HG03460 (cell line): Measurements from ENCODE around the gene SLCO3A1.

Experiments
- ATAC-seq: cut with Tn5 transposase; IDR thresholded peaks from one replicate; pipeline ENCODE4 v1.9.1; 2021; ENCODE audit not compliant: unreplicated experiment

SLCO3A1 gene

DNA sequence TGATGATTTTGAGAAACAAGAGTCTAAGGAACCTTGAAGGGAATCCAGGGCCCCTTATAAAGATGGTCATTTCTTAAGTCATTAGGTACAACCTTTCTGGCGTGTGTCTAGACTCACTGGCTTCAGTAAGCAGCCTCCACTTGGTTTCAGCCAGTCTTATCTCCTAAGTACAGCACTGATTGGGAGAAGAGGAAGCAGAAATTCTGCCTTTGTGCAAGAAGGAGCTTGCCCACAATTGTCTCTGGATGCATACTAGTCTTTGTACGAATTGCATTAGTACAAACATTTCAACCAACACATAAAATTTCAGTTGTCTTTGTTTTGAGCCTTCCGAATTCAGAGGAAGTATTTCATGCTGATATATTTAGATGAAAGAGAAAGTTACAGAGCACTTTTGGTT lies 139.4 kb downstream of the SLCO3A1 start:
- no peak for ATAC-seq

DNA sequence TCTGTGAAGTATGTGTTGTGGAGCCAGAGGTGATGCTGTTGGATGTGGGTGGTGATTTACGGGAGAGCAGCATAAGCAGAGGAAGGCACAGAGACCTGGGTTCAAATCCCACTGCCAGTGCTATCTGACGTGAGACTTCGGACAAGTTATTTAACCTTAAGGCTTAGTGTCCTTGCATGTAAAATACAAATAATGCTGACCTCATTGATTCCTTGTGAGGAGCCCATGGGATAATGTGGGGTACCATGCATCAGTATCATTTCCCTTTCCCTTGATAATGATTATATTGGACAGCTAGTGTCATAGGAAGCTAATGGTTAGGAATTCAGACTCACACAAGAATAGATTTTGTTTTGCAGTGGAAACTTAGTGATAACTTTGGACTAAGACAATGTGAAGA lies 141.6 kb downstream of the SLCO3A1 start:
- ATAC-seq: no peak

DNA sequence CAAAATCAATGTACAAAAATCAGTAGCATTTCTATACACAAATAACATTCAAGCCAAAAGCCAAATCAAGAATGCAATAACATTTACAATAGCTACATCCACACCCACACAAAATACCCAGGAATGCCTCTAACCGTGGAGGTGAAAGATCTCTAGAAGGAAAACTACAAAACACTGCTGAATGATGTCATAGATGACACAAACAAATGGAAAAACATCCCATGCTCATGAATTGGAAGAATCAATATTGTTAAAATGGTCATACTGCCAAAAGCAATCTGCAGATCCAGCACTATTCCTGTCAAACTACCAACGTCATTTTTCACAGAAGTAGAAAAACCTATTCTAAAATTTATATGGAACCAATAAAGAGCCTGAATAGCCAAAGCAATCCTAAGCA lies 143.7 kb downstream of the SLCO3A1 start:
- ATAC-seq: no peak

DNA sequence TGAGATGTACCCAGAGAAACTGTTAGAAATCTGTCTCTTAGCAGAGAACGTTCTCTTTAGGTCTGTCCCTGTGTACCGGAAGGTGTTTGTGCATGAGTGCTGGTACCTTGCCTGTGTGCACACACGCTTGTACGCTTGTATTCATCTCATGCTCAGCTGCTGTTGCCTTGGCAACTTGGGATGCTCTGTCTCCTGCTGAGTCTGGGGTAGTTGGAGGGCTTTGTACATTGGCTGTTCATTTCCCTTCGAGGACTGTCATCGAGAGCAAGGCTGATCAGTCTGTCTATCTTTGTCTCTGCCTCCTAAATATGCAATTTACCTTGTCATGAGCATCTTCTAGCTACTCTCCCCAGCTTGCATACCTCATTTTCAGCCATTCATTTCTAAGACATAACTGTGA lies 147.2 kb downstream of the SLCO3A1 start:
- ATAC-seq: no peak

DNA sequence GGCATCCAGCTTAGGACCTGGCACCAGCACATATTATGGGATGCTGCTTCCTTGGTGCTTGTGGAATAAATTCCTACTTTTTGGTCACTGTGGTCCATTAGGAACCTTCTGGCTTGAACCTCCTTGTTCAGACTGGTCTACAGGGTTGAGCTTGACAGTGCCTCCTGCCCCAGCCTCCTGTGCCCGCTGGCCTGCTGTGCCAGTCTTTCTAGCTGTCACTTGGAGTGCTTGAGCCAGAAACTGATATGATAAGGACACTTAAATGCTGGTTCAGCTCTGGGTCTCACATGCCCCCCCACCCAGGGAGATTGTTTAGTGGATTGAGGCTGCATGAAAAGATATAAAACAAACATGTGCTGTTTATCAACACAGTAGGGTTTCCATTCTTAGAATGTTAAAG lies 147.8 kb downstream of the SLCO3A1 start:
- ATAC-seq: no peak

DNA sequence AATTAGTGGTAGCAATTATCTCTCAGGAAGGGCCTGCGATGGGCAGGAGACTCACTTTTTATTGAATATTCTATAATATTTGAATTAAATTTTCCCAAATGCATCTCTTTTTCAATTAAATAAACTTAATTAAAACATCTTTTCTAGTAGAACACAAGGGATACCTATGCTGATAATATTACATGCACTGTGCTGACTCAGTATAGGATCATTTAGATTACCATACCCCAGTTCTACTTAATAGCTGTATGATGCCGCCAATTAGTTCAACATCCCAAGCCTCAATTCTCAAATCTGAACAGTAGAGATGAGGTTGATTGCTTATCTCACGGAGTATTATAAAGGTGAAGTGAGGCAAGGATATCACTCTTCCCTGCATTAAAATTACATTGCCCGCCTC lies 149.2 kb downstream of the SLCO3A1 start:
- ATAC-seq: no peak

DNA sequence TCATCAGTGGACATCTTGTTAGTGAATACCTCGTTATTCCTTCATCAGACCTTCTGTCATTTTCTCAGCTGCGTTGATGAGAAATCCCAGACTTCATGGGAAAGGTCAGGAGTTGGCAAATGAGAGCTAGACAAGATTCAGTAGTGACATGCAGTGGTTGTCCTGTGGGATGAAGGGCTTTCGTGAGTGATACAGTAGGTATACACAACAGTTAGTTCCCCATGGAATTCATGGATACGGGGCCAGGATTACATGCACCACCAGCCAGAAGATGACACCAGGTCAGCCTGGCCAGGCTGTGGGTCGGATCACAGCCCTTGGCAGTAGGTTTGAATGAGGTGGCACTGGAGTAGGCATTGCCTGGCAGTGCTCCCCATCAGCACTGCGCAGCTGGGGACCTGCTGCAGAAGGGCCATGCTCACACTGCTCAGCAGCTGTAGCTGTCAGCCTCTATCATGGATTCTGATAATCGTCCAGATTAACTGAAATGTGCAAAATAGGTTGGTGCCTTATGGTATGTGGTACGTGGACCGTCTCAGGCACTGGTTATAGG lies 150.1 kb downstream of the SLCO3A1 start:
- no peak for ATAC-seq

DNA sequence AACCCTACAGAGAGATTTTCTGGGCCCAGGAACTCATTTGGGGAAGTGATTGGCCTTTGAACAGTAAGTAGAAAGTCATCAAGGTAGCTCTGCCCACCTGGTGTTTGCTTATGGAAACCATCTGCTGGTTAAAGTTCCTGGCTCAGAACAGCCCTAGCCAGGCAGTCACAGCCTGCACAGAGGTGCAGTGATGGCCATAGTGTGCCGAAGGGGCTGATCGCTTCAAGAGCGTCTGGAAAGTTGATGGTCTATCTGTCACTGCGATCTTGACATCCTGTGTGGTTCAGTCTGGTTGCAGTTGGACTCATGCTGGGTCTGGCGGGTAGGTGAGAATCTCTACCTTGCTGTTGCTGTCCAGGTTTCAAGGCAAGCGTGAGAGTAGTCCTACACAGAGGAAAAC lies 151.6 kb downstream of the SLCO3A1 start:
- ATAC-seq: no peak

DNA sequence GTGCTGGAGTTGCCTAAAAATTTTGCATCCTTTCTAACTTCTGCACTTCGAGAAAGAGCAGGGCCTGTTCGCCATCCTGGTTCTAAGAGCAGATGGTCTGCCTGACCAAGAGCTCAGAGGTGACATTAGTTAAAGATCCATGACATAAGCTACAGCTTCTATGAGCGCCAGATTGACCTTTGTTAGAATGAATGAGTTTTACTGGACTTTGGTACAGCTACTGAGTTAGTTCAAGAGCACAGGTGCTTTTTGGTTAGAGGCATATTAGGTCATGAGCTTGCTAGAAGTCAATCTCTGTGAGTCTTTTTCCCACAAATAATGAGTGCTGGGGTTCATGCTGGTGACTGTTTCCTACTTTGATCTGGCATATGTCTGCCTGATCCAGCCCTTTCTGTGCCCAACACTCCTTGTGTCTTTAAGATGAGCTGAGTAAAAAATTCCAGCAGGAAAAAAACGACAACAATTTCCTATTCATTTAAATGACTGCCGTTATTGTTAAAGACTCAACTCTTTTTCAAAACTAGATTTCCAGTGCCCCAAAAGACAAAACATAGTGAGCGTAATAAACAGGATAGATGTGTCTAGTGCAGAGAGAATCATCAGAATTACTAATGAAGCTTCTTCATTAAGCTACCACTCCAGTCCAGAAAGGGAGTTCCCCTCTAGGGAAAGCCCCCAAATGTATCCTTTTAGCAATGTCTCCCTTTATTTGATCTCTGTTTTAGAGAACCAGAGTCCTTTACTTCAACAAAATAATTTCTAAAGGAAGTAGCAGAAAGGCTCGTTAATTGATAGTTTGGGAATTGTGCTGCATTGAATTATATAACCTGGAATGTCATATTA lies 152.9 kb downstream of the SLCO3A1 start:
- ATAC-seq: no peak

DNA sequence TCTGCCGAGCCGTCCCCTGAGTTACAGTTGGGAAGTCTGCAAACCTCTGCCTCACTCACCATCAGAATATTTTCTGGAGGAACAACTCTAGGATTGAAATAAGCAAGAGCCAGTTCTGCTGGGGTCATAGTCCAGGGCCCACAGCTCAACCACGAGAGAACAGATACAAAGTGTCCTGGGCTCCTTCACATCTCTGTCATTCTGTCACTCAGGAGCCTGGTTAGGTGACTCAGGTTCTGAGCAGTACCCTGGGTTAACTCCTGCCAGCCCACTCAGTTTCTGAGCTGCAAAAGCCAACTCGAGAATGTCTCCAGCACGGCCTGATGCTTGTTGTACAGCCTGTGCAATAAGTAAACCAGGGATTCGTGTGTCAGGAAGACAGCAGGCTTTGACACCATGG lies 155.7 kb downstream of the SLCO3A1 start:
- no peak for ATAC-seq

DNA sequence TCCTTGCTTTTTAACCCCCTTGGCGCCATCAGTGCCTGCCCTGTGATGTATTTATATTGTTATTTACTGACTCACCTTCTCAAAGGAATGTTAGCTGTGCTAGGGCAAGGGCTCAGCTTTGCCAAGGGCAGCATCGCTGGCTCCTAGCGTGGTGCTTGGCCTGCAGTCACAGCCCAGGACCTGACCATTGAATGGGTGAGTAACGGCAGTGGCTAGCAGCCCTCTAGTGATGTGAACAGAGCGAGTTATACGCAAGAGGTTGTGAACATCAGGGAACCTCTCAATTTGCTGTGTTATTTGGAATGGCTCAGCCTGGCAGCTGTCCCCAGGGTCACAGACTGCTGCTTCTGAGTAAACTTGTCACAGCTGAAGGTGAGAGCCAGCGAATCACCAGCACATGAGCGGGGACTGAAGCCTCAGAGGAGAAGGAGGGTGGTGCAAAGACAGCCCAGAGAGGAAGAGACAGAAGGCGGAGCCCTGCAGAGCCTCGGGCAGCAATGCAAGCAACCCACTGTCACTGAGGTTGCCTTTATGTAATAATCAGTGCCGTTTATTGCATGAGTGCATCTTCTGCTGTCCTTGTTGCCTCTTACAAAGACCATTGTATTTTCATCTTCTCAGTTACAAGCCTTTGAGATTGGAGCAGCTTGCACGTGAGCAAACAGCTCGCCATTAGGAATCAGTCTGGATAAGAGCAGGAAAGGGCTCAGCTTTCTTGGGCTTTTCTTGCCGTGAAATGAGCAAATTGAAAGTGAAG lies 158.3 kb downstream of the SLCO3A1 start:
- no peak for ATAC-seq

DNA sequence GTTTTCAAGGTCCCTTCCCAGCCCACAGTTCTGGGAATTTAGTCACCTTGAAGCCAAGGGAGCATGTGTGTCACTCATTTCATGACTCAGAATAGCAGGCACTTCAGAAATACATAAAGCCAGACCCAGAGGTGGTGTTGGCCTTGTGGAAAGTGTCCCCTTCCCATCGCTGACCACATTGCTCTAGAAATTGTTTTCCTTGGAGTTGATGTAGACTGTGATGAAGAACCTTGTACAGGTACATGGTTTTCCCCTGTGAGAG lies 158.8 kb downstream of the SLCO3A1 start:
- no peak for ATAC-seq

DNA sequence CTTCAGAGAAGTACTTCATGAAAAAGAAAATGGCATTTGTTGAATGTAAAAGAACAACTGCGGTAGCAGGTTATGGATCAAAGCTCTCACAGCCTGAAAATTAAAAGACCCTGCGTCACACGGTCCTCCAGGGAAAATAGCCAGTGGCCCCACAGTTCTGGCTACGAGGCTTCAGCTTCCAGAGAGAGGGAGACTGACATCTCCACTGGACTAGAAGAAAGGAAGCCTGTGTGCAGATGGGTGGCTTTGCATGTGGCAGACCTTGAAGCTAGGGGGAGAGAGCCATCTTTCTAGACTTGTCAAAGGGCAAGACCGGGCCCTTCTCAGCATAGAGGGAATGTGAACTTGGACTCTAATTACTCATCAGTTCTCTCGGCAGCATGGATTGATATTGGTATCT lies 159.4 kb downstream of the SLCO3A1 start:
- ATAC-seq: no peak

DNA sequence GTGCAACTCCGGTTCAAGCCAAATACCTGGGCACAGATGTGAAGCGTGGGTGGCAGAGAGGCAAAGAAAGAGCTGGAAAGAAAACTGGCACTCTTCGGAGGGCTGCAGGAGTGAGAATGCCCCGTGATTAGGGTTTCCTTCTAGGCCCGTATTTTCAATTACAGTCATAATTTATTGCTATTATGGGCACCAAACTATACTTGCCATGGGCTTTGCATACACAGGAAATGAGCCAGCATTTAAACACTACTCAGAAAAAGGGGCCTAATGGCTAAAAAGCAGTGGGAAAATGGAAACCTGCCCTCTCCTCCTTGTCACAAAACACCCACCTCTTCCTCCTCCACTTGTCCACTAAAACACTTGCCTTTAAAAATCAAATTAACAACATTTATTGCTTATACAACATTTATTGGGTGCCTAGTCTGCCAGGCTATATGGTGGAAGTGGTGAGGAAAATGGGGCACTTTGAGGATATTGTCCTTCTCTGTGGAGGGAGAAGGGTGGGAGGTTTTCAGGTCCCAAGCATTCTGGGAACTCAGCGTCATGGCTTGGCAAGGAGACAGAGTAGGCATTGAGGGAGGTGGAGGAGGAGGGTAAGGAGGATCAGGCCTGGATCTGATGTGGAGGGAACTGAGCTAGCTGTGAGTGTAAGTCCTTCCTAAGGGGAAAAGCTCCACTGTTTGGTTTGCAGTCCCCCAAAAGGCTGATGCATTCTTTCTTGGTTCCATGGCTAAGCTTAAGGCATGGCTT lies 160.9 kb downstream of the SLCO3A1 start:
- ATAC-seq: no peak

DNA sequence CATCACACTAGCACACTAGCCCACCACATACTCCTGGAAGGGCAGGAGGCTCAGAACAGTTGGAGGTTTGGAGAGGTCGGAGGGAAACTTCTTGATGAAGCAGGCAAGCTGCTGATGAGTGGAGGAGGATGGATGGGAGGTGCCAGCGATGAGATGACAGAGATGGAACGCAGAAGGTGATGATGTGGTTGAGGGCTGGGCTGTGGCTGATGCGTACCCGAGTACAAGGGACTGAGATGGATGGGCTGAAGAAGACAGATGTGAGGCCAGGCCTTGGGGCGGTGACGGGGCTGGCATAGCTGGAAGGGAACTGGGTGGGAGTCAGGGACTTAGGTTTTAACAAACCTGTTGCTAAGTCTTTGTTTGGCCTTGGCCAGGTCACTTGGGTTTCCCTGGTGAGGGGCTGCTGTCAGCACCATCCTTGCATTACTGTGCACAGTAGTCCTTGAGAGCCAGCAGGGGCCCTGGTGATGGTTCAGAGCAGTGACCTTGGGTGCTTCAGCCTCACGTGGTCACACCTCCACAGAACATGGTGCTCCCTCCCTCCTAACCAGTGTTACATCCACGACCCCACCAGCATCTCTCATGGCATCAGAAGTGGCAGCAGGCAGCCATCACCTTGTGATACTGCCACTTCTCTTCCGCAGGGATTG lies 164.5 kb downstream of the SLCO3A1 start:
- ATAC-seq: no peak

DNA sequence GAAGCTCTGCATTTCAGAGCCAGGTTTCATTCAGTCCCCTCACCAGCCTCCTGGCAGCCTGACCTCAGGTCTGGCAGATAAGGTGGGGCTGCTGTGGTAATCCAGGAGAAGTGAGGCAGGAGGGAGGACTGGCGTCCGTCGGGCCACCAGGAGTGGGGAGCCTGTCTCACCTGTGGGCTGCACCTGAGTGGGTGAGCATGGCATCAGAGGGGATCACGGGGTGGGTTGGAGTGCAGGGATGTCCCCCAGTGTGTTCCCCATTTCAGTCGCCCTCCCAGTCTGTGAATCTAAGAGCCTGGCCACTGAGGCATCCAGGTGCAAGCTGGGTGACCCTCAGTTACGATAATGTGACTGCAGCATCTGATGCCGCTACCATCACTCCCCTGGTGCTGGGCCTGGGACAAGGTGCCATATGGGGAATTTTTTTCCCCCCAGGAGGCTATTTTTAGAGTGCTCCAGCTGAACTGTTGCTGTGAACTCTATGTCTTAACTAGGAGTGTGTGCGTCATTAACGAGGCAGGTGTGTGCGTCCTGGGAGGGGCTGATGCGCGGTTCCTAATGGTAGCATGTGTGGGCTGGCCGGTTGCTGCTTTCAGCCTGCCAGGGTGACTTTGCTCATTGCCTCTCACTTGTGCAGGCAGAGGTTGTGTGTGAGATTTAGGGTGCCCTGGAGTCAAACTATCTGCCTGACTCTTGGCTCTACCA lies 165.2 kb downstream of the SLCO3A1 start:
- no peak for ATAC-seq

DNA sequence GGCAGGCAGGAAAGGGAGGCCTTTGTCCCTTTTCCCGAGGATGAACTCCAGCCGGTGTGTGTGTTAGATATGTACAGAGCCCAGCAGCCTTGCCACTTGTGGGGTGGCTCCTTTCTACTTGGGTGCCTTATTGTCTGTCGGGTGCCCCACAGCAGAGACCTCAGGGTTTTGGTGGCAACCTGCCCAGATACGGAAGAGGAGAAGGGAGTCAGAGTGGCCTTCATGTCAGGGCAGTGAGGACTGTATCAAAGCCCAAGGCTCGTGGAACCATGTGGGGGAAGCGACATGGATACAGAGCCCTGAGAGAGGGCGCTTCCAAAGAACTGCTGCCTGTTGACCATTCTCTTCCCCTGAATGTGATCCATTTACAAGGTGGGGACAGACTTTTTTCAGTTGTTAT lies 166.2 kb downstream of the SLCO3A1 start:
- no peak for ATAC-seq

DNA sequence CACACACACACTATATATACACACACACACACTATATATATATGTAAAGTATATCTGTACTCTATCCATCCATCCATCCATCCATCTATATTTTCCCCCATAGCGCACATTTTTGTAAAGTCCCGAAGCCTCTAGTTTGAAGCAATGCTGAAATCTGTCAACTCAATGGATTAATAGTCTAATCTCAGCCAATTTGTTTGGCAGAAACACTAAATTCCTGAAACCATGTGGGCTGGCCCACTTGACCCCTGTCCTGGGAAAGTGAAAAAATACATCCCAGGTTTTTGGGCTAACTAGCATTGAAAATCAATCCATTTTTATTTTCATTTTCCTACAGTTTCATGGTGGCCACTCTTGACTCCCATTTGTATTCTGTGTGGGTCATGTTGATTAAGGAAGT lies 166.7 kb downstream of the SLCO3A1 start:
- no peak for ATAC-seq

DNA sequence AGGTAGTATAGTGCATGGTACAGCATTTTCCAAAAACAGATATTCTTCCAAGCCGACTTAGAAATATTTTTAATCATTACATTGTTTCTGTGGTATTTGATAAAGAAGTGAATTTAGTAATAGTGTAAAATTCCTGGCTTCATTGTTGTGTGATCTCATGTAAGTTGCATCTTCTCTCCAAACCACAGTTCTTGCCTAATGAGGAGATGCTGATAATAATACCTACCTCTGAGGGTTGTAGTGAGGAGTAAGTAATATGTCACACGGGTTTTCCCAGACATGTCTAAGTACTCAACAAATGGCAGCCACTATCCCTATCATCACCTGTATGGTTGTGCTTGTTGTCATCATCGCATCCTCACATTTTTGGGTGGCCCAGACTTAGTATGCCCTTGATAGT lies 167.3 kb downstream of the SLCO3A1 start:
- no peak for ATAC-seq

DNA sequence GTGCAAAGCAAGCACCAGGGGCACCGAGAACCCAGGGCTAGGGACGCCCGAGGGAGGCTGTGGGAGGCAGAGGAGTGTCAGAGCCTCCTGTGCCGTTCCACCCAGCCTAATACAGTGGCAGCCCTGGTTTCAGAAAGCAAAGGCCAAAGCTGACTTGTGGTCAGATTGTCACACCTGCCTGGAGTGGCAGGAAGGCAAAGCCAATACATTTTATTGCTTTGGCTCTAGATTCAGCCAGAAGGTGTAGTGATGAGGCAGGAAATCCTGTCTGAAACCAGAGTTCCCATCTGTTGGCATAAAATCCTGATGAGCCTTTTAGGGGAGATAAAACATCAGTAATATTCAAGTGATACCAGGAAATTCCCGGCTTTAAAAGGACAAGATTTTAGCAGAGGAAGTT lies 168.3 kb downstream of the SLCO3A1 start:
- ATAC-seq: no peak

DNA sequence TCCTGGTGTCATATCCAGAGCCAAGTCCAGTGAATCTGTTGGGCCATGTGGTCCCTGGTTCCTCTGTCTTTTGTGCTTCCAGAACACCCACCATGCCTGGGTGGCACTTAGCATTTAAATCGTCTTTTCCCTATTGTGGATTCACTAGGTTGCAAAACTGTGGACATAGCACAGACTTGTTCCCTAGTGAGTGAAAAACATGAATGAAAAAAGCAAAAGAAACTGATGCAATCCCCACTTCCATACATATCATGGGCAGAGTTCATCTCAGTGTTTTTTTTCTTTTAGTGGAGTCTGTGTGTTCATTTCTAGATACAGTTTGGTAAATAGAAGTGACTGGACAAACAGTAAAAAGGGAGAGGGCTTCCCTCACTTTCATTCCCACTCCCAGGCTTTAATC lies 170.5 kb downstream of the SLCO3A1 start:
- ATAC-seq: no peak
